ENCODE measurements around the gene LPP.
"Not testable (repeated sequence)": the region's sequence is repeated elsewhere in the genome, so short reads cannot be mapped to it uniquely, and the experiment has no call there.

LPP gene

GRCh38 chr3:188417766-188418165 lies 263.8 kb downstream of the LPP start:
- no peak for DNase-seq

GRCh38 chr3:188421151-188421821 lies 267.3 kb downstream of the LPP start:
- DNase-seq = no peak

- DNase-seq = no peak
These were observed 268.0 kb downstream of the LPP start for GRCh38 chr3:188421836-188422540.

- DNase-seq = not testable (repeated sequence)
These were observed 274.0 kb downstream of the LPP start for GRCh38 chr3:188427981-188428380.

GRCh38 chr3:188431040-188431439 lies 277.1 kb downstream of the LPP start:
- no peak for DNase-seq

DNA sequence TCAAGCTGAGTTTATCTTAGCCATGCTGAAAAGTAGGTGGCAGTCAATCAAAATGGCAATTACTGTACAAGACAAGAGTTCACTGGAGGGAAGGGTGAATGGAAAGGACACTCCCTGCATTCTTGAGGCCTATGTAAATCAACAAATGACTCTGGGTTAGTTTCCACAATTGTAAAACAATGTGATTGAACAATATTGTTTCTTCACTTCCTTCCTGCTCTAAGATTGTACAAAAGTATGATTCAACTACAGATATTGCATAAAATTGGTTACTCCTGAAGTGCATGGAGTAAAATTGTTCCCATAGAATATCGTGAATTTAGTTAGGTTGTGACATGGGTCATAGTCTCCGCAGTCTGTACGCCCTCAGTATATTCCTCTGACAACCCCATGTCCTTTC lies 277.6 kb downstream of the LPP start:
- no peak for DNase-seq

DNA sequence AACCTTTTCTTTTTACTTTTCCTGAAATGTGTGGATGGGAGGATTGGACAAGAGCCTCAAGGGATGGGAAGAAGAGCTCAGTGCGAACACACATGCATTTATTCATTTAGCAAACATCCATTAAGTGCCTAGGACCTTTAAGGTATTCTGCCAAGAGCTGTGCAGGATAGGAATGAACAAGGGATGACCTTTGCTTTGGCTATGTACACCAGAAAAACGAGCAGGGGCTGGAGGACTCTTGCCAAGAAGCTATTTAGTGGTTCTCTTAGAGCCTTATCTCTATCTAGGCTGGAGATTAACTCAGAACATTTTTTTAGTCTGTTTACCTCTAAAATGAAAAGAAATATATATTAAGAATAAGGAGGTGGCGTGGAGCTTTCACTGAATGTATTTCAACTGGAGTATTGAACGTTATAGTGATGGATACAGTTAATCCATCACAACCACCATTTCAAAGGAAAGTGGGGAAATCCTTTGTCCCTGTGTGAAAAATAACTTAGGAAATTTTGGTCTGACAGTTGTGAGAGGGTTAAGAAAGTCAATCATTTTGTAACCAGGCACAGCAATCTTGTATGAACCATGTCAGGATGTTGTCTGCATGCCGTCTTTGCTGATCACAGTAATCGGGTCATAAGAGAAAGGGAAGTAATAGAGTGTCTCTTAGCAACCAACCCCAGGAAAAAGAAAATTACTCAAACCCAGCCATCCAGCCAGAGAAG lies 279.0 kb downstream of the LPP start:
- no peak for DNase-seq

DNA sequence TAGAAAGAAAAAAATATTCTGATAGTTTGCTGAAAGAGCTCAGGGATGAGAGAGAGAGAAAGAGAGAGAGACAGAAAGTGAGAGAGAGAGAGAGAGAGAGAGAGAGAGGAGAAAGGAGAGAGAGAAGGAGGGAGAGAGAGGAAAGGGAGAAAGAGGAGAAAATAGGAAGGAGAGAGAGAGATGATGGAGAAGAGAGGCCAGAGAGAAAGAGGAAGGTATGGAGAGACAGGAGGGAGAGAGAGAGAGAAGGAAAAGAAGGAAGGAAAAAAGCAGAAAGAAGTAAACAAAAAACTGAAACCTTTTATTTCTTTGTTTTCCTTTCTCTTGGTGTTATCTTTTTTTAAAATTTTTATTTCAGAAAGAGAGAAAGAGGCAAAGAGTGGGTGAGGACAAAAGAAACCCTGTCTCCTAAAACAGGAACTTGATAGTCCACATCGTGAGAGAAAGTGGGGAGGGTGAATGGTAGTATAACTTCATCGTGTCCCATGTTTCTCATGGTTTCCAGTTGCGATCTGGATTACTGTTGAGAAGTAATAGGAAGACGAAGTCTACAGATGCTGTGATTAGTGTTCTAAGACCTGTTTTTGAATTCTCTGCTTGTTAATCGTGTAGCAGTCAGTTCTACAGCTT lies 279.7 kb downstream of the LPP start:
- no peak for DNase-seq

DNA sequence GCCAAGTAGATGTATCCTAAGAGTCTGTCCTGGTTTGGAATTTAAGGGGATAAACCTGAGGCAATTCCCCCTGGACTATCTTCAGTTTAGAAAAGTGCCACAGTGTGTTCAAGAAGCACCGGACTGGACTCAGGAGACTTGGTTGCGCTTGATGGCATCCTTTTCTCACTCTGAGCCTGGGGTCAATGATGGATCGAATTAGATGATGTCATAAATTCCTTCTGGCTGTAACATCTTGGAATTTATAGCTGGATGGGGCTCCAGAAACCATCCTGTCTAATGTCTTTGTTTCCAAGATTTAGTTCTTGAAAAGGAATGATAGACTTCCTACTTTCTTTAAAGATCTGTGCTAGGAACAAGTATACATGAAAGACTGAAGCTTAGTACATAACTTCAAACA lies 280.6 kb downstream of the LPP start:
- DNase-seq = no peak

GRCh38 chr3:188435266-188435665 lies 281.3 kb downstream of the LPP start:
- no peak for DNase-seq

DNA sequence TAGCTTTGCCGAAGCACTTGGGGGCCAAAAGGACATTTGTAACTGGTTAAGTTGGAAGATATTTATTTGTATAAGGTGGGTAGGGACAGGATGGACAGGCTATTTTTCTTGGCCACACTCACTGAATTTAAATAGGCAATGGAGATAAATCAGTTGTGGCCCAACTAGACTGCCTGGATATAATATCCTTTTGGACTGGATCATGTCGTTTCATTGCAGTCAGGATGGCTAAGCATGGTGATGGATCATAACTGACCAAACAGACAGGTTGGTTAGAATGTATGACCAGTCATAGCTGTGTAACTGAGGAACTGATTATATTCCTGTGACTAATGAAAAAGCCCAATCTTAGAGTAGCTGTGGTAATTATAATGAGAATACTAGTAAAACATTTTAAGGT lies 284.0 kb downstream of the LPP start:
- DNase-seq = no peak

DNA sequence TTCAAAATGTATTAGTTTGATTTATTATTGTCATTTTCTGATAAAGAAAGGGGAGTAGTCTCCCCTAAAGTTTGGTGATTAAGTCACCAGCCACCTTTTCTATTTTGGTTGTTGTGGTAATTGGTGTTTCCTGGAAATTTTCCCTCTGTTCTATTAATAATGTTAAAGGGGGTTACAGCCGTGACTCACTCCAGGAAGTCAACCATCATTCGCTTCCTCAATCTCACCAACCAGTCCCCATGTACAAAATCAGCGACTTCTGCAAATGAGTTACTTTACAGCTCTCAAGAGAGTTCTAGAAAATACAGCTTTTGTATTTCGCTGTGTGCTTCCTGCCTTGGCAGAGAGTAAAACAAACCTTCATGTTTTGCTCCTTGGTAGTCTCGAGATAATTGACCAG lies 285.1 kb downstream of the LPP start:
- no peak for DNase-seq

DNA sequence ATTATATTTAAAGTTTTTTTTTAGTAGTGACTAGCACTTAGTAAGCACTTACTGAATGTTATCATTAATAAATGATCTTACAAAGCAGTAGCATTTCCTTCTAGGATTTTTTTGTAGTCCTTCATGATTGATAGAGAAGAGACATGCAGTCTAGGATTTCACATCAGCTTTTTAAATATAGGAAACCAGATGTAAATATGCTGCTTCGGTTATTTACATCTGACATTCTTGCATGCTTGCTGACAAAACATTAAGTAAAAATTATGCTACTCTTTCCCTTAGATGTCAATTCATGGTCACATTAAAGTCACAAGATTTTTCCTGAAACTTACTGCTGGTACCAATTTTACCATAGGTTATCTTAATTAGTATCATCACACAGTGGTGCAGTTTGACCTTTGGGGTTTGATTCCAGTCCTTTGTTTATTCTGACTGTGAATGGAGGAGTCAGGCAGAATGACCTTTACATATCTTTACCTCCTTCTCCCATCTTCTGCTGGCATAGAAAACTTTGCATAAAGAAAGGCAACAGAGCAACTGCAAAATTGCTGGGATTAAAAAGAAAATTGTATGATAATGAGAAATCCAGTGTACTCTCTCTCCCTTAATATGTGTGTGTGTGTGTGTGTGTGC lies 286.5 kb downstream of the LPP start:
- DNase-seq = no peak

GRCh38 chr3:188442430-188442829 lies 288.5 kb downstream of the LPP start:
- no peak for DNase-seq

- DNase-seq = not testable (repeated sequence)
These were observed 291.2 kb downstream of the LPP start for GRCh38 chr3:188445175-188445574.

DNA sequence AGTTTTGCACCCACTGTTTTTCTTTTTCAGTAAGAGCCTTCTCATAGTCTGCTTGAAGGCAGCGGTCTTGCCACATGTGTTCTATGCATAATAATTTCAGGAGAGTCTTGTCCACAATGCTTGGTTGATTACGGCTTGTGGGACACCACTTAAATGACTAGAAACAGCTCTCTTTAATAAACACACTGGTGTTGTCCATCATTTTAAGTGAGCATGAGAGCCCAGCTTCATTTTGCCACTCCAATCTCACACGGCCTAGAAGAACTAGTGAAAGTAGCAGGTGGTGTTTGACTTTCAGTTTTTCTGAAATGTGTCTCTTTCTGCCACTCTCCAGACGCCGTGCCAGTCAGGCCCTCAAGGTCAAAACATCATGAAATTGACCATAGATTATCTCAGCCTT lies 292.1 kb downstream of the LPP start:
- DNase-seq = peak; percentile 91

- DNase-seq = peak; percentile 54
These were observed 292.8 kb downstream of the LPP start for GRCh38 chr3:188446766-188447165.

DNA sequence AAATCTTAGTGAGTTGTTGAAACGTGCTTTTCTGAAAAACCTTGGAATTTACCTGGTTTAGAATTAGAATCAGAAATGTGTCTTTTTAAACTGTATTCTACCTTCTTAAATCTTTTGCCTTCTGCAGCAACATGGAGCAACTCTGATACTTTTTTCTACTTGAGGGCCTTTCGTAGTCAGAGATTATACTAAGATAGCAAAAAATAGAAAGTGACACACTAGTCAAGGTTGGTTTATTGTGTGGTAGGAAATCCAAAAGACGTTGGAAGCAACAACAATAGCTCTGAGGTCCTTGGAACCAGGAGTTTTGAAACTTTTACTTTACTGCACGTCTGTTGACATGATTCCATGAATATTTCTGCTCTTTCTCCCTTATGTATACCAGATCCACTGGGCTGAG lies 294.9 kb downstream of the LPP start:
- DNase-seq = no peak

- no peak for DNase-seq
These were observed 295.5 kb downstream of the LPP start for GRCh38 chr3:188449421-188449820.

DNA sequence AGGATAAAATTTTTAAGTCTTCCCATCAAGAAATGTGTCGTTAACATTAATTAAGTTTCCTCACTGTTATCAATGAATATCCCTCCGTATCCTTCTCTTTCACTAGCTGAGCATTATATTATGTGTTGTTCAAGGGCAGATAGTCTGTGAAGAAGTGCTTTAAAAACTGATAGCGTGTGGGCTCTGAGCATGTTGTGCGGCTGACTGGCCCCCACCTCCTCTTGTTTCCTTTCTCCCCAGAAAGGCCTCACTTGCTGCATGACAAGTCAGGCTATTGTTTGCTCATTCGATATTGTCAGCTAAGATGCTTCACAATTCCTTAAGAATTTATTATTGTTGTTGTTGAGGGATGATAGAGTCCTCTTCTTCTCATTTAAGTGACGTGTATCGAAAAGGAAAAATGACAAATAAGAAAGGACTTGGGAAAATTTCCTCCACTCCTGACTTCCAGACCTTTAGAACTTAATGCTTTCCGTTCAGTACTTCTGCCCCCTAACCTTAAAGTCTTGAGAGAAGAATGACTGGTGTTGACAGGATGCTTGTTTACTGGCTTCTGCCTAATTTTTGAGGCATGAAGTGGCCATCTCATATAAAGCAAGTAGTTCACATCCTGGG lies 298.3 kb downstream of the LPP start:
- DNase-seq = no peak

GRCh38 chr3:188453431-188454384 lies 299.8 kb downstream of the LPP start:
- DNase-seq = no peak

DNA sequence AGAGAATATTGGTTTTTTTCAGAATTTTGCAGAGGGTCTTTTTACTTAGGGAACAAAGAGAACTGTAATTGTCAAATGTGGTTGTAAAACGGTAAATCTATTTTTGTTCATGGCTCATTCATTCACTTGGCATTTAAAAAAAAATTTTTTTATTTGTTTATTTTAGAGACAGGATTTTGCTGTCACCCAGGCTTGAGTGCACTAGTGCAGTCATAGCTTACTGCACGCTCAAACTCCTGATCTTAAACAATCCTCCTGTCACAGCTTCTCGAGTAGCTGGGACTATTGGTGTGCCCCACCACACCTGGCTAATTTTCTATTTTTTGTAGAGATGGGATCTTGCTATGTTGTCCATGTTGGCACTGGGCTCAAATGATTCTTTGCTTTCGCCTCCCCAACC lies 301.8 kb downstream of the LPP start:
- no peak for DNase-seq

Data from DMS79 treated with DMSO at 0.1 percent for 48 hours (cell line).